Karpas-422 (cell line): ENCODE data around the gene CDON. TPM values are rescaled to one million over a fixed set of nuclear protein-coding genes. Genes with fewer than 3 reads are reported as not detected.

Source experiments
- DNase-seq: peaks from one replicate; pipeline ENCODE4 v3.0.0-alpha.2; 2015
- H2AFZ ChIP-seq: fragments of 200-600 bp; sonication (generic); 2 replicates; pipeline ENCODE4 v1.6.1; 2014; ENCODE audit warnings: antibody characterized with exemption, low read length, mixed read lengths
- H3K27ac ChIP-seq: fragments of 200-600 bp; sonication (generic); 2 replicates; pipeline ENCODE4 v1.5.1; 2014; ENCODE audit warnings: mild to moderate bottlenecking, low read length, moderate library complexity
- H3K27me3 ChIP-seq: fragments of 200-600 bp; sonication (generic); 2 replicates; pipeline ENCODE4 v1.6.1; 2014; ENCODE audit warnings: low read length, mixed read lengths
- H3K36me3 ChIP-seq: fragments of 200-600 bp; sonication (generic); 2 replicates; pipeline ENCODE4 v1.6.1; 2014; ENCODE audit warnings: low read length, mixed read lengths; ENCODE audit not compliant: insufficient read depth
- H3K4me1 ChIP-seq: fragments of 200-600 bp; sonication (generic); 2 replicates; pipeline ENCODE4 v1.6.1; 2014; ENCODE audit warnings: mild to moderate bottlenecking, low read length, mixed read lengths
- H3K4me2 ChIP-seq: fragments of 200-600 bp; sonication (generic); 2 replicates; pipeline ENCODE4 v1.6.1; 2014; ENCODE audit warnings: low read length, low read depth, mild to moderate bottlenecking; ENCODE audit not compliant: poor library complexity, severe bottlenecking
- H3K4me3 ChIP-seq: fragments of 200-600 bp; sonication (generic); 2 replicates; pipeline ENCODE4 v1.5.1; 2014; ENCODE audit warnings: mild to moderate bottlenecking, antibody characterized with exemption, low read length, mixed read lengths
- H3K79me2 ChIP-seq: fragments of 200-600 bp; sonication (generic); 2 replicates; pipeline ENCODE4 v1.6.1; 2014; ENCODE audit warnings: mild to moderate bottlenecking, low read length, mixed read lengths
- H3K9ac ChIP-seq: fragments of 200-600 bp; sonication (generic); 2 replicates; pipeline ENCODE4 v1.6.0; 2014; ENCODE audit warnings: low read length
- H3K9me2 ChIP-seq: fragments of 200-600 bp; sonication (generic), shearing (Covaris generic); replicated peaks from 2 replicates; pipeline ENCODE4 v1.6.0; 2014; ENCODE audit warnings: mild to moderate bottlenecking, low read length, moderate library complexity; ENCODE audit not compliant: insufficient read depth
- H3K9me3 ChIP-seq: fragments of 300-700, 200-600 bp; sonication (generic); 2 replicates; pipeline ENCODE4 v1.6.1; 2014; ENCODE audit warnings: low read length, mixed read lengths
- H4K20me1 ChIP-seq: fragments of 200-600 bp; sonication (generic); 2 replicates; pipeline ENCODE4 v1.6.1; 2014; ENCODE audit warnings: mild to moderate bottlenecking, antibody characterized with exemption, low read length, low read depth; ENCODE audit not compliant: insufficient read depth
- total RNA-seq: library from RNA; depleted of rRNA; stranded (reverse); fragments of >200 nt; shearing (Covaris generic); gene quantifications from 2 replicates; pipeline ENCODE4 v1.2.3, GENCODE V29; 2014; ENCODE audit warnings: low replicate concordance

CDON gene
- total RNA-seq, 1 experiment from 2014 or later, result 2.1 TPM

DNA sequence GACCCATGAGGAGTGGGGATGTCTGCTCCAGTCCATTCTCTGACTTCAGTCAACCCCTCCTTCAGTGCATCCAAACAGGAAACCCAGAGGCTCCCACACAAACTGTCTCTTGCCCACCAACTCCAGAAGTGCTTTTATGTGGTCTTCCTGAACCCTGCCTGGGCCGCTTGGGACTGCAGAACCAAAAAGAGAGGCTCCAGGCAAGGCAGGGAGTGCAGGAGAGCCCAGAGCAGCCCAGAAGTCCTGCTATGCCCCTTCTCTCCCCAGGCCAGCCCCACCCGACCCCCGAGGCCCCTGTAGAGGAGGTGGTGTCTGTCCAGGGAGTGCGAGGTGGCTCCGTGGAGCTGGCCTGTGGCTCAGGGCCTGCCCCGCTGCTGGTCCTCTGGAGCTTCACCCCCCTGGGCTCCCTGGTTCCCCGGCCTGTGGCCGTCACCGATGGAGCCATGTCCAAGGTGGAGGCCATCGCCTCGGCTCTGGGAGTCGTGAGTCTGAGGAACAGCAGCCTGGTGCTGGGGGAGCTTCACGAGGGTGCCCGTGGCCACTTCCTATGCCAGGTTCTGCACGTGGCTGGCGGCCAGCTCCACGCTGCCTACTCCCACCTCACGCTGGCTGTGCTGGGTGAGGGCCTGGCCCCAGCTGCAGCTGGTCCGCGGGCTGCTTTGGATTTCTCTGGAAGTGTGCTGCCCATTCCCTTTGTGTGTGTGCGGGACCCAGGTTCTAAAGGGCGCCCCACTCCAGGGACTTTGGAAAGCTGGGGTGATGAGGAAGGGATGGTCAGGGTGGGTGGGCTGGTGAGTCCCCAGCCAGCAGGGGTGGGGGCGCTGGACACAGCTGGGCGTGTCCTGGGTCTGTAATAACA, 115.0 kb downstream of the CDON start:
- no peaks in the 10 kb centered on the region for H3K36me3 ChIP-seq
- H3K4me2 ChIP-seq, result no peak overlapping the region
- H3K79me2 ChIP-seq, result no peaks in the 10 kb centered on the region
- H3K9me2 ChIP-seq, result no peaks in the 10 kb centered on the region
- H4K20me1 ChIP-seq, result no peaks in the 10 kb centered on the region
- no peak overlapping the region for H3K9ac ChIP-seq
- H2AFZ ChIP-seq, result no peak overlapping the region
- H3K4me3 ChIP-seq, result no peak overlapping the region
- DNase-seq, result no peak
- no peak overlapping the region for H3K27ac ChIP-seq
- no peaks in the 10 kb centered on the region for H3K27me3 ChIP-seq
- H3K4me1 ChIP-seq, result no peaks in the 10 kb centered on the region
- H3K9me3 ChIP-seq, result no peaks in the 10 kb centered on the region

DNA sequence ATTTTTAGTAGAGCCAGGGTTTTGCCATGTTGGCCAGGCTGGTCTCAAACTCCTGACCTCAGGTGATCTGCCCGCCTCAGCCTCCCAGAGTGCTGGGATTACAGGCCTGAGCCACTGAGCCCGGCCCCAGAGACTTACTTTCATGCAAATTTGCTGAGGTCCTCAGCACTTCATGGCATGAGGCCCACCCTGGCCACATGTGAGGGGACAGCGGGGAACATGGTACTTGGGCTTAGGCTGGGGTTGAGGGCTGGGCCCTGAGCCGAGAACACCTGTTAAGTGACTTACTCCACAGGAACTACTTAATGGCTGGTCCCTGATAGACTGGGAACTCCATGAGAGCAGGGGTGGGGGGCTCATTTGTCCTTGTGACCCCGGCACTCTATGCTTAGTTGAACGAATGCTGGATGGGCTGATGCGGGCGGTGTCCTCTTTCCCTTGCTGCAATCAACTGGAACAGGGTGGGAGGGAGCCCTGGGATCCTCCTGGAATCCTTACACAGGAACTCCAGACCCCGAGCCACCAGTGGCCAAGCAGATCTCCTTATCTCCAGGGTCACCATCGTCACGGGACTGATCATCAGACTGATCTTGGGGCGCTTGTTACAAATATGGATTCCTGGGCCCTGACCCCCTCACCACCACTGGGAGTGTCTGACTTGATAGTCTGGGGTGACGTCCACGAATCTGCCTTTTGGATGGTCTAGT, 115.8 kb downstream of the CDON start:
- no peaks in the 10 kb centered on the region for H3K9me2 ChIP-seq
- H3K79me2 ChIP-seq, result no peaks in the 10 kb centered on the region
- no peak overlapping the region for H2AFZ ChIP-seq
- H3K27ac ChIP-seq, result no peak overlapping the region
- H3K9ac ChIP-seq, result no peak overlapping the region
- H3K4me1 ChIP-seq, result no peaks in the 10 kb centered on the region
- no peak overlapping the region for H3K4me3 ChIP-seq
- DNase-seq, result no peak
- no peaks in the 10 kb centered on the region for H4K20me1 ChIP-seq
- H3K27me3 ChIP-seq, result no peaks in the 10 kb centered on the region
- H3K4me2 ChIP-seq, result no peak overlapping the region
- H3K36me3 ChIP-seq, result no peaks in the 10 kb centered on the region
- no peaks in the 10 kb centered on the region for H3K9me3 ChIP-seq

DNA sequence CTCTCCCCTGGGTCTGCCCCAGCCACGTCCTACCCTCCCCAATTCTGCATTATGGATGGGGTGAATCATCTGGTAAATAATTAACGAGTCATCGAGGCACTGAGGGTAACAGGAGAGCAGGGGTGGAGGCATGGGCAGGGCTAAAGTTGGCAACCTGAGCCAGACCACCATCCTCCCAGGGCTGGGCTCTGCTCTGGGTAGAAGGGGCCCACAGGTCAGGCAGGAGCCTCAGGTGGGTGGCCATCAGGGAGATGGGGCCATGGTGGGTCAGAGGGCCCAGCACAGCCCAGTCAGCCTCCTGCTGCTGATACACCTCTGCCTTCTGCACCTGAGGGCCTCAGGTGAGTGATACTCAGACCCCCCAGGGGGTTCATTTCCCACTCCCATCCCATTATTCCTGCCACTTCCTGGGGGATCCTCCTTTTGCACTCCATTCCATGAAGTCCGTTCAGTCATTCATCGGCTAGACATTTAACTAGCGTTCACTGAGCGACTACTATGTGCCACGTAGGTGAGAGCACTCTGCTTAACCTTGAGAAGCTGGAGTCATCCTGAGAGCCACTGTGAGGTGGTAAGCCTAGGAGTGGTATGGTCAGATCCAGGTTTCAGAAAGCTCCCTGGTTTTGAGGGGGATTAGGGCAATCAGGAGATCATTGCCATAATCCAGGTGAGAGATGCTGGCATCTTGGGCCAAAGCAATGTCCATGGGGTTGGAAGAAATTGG, 116.7 kb downstream of the CDON start, which contains the start of gene VSIG10L2:
TSS of gene VSIG10L2 (plus strand) at position 248 of the 724 bp plus-strand sequence. CDS start at position 260, 12 bp downstream.
- no peak for DNase-seq
- Histone ChIP-seq H2AFZ (no peak within 1 kb of the TSS), H3K4me2 (no peak within 1 kb of the TSS), H3K27me3 (no peaks in the 10 kb centered on the region), H3K9me3 (no peaks in the 10 kb centered on the region), H3K4me3 (no peak within 1 kb of the TSS), H3K9me2 (no peaks in the 10 kb centered on the region), H3K9ac (no peak within 1 kb of the TSS), H3K36me3 (no peaks in the 10 kb centered on the region), H3K27ac (no peak within 1 kb of the TSS), H3K79me2 (no peaks in the 10 kb centered on the region), H3K4me1 (no peaks in the 10 kb centered on the region), H4K20me1 (no peaks in the 10 kb centered on the region)

- H3K27ac ChIP-seq, result no peak overlapping the region
- no peak overlapping the region for H3K4me3 ChIP-seq
- H3K27me3 ChIP-seq, result no peaks in the 10 kb centered on the region
- H3K4me2 ChIP-seq, result no peak overlapping the region
- H3K79me2 ChIP-seq, result no peaks in the 10 kb centered on the region
- H3K9ac ChIP-seq, result no peak overlapping the region
- H3K9me2 ChIP-seq, result no peaks in the 10 kb centered on the region
- H3K4me1 ChIP-seq, result no peaks in the 10 kb centered on the region
- H3K36me3 ChIP-seq, result no peaks in the 10 kb centered on the region
- H2AFZ ChIP-seq, result no peak overlapping the region
- no peaks in the 10 kb centered on the region for H4K20me1 ChIP-seq
- DNase-seq, result no peak
- no peaks in the 10 kb centered on the region for H3K9me3 ChIP-seq
These were observed 117.5 kb downstream of the CDON start for GRCh38 chr11:125945011-125945796.

- Histone ChIP-seq H3K9me3 (no peaks in the 10 kb centered on the region), H3K36me3 (no peaks in the 10 kb centered on the region), H3K9me2 (no peaks in the 10 kb centered on the region), H2AFZ (no peak overlapping the region), H3K79me2 (no peaks in the 10 kb centered on the region), H3K27me3 (no peaks in the 10 kb centered on the region), H4K20me1 (no peaks in the 10 kb centered on the region), H3K9ac (no peak overlapping the region), H3K4me1 (no peaks in the 10 kb centered on the region), H3K27ac (no peak overlapping the region), H3K4me3 (no peak overlapping the region), H3K4me2 (no peak overlapping the region)
- DNase-seq, result no peak
These were observed 118.2 kb downstream of the CDON start for GRCh38 chr11:125944350-125945010.

GRCh38 chr11:125943661-125944349, 118.9 kb downstream of the CDON start:
- H3K9me3 ChIP-seq, result no peaks in the 10 kb centered on the region
- no peak for DNase-seq
- H3K4me3 ChIP-seq, result no peak overlapping the region

GRCh38 chr11:125942771-125943428, 119.8 kb downstream of the CDON start:
- H2AFZ ChIP-seq, result no peak overlapping the region
- H4K20me1 ChIP-seq, result no peaks in the 10 kb centered on the region
- no peak overlapping the region for H3K4me2 ChIP-seq
- no peak overlapping the region for H3K4me3 ChIP-seq
- H3K4me1 ChIP-seq, result no peaks in the 10 kb centered on the region
- no peaks in the 10 kb centered on the region for H3K9me3 ChIP-seq
- H3K36me3 ChIP-seq, result no peaks in the 10 kb centered on the region
- H3K79me2 ChIP-seq, result no peaks in the 10 kb centered on the region
- H3K27ac ChIP-seq, result no peak overlapping the region
- no peaks in the 10 kb centered on the region for H3K9me2 ChIP-seq
- DNase-seq, result no peak
- no peaks in the 10 kb centered on the region for H3K27me3 ChIP-seq
- H3K9ac ChIP-seq, result no peak overlapping the region

More at GRCh38 chr11:125943661-125944349, 118.9 kb downstream of the CDON start:
- no peaks in the 10 kb centered on the region for H3K79me2 ChIP-seq
- no peak overlapping the region for H2AFZ ChIP-seq
- H3K4me1 ChIP-seq, result no peaks in the 10 kb centered on the region
- no peak overlapping the region for H3K4me2 ChIP-seq
- H3K27me3 ChIP-seq, result no peaks in the 10 kb centered on the region
- H3K27ac ChIP-seq, result no peak overlapping the region
- no peak overlapping the region for H3K9ac ChIP-seq
- no peaks in the 10 kb centered on the region for H3K36me3 ChIP-seq
- no peaks in the 10 kb centered on the region for H3K9me2 ChIP-seq
- H4K20me1 ChIP-seq, result no peaks in the 10 kb centered on the region
